GM20000 (cell line): ENCODE data around the gene ANKMY2.

Source experiments
- DNase-seq: peaks from one replicate; pipeline ENCODE4 v3.0.0; 2012; ENCODE audit warnings: low spot score
- CTCF ChIP-seq: IDR thresholded peaks from 2 replicates; pipeline ENCODE4 v1.5.1; 2012; ENCODE audit warnings: mild to moderate bottlenecking, control low read depth; ENCODE audit errors: extremely low read depth, missing control alignments

ANKMY2 gene

GRCh38 chr7:16677978-16678494, 32.5 kb upstream of the ANKMY2 start:
- no peak for TF ChIP-seq CTCF
- DNase-seq: no peak

GRCh38 chr7:16675277-16675676, 29.7 kb upstream of the ANKMY2 start:
- TF ChIP-seq CTCF: no peak
- no peak for DNase-seq

GRCh38 chr7:16671811-16672210, 26.3 kb upstream of the ANKMY2 start:
- TF ChIP-seq CTCF: no peak
- no peak for DNase-seq

- no peak for TF ChIP-seq CTCF
- no peak for DNase-seq
Measured at GRCh38 chr7:16670731-16671344, 25.3 kb upstream of the ANKMY2 start.

GRCh38 chr7:16670021-16670420, 24.5 kb upstream of the ANKMY2 start:
- no peak for TF ChIP-seq CTCF
- DNase-seq: no peak

GRCh38 chr7:16669581-16669980, 24.0 kb upstream of the ANKMY2 start:
- no peak for TF ChIP-seq CTCF
- DNase-seq: no peak

- no peak for TF ChIP-seq CTCF
- no peak for DNase-seq
Measured at GRCh38 chr7:16668978-16669377, 23.4 kb upstream of the ANKMY2 start.
